ENCODE measurements around the gene SYT17.

GRCh38 chr16:19292186-19292585 is 124.1 kb downstream of the SYT17 start:
- no peak for TF ChIP-seq POLR2A (IDR thresholded peaks at IDR 0.05)
- TF ChIP-seq CTCF (IDR thresholded peaks at IDR 0.05): no peak

All from adrenal gland (tissue), 5 donors.